HepG2 (cell line): ENCODE results near the gene NSMCE1. TPM values are rescaled to one million over a fixed set of nuclear protein-coding genes. Genes with fewer than 3 reads are reported as not detected.
A peak's percentile ranks its signal among the peaks of the same experiment; 100 is the strongest.

Experiments
- ATF7 ChIP-seq, 2 experiments: fragments of 450-650 bp in 1 of 2; sonication (generic) in 1 of 2; formaldehyde crosslinking in 1 of 2; IDR thresholded peaks; 2 replicates each; pipeline versions ENCODE4 v1.4.0 to v1.6.1; 2016 to 2020; ENCODE audit warnings: antibody characterized with exemption in 1 of 2, mild to moderate bottlenecking in 1 of 2, missing genetic modification reagents in 1 of 2
- DPF2 ChIP-seq: sonication (generic); formaldehyde crosslinking; IDR thresholded peaks from 2 replicates; pipeline ENCODE4 v1.4.0; 2020; ENCODE audit warnings: mild to moderate bottlenecking, low read depth, missing genetic modification reagents, borderline replicate concordance
- FOSL2 ChIP-seq: sonication (generic); formaldehyde crosslinking; IDR thresholded peaks from 2 replicates; pipeline ENCODE4 v1.4.0; 2020; ENCODE audit warnings: missing genetic modification reagents
- FOXA1 ChIP-seq, 2 experiments: fragments of 450-650 bp in 1 of 2; sonication (generic) in 1 of 2; formaldehyde crosslinking in 1 of 2; IDR thresholded peaks; 2 replicates each; pipeline versions ENCODE4 v1.4.0 to v1.6.1; 2016 to 2020; ENCODE audit warnings: missing genetic modification reagents in 1 of 2
- FOXK1 ChIP-seq: sonication (generic); formaldehyde crosslinking; IDR thresholded peaks from 2 replicates; pipeline ENCODE4 v1.4.0; 2020; ENCODE audit warnings: low read depth, missing genetic modification reagents, borderline replicate concordance
- GATAD2A ChIP-seq: IDR thresholded peaks from 2 replicates; pipeline ENCODE4 v1.6.1; 2016
- GTF3A ChIP-seq: sonication (generic); formaldehyde crosslinking; conservative IDR thresholded peaks from 2 replicates; pipeline ENCODE4 v1.4.0; 2020; ENCODE audit warnings: mild to moderate bottlenecking, missing genetic modification reagents
- HMG20A ChIP-seq: IDR thresholded peaks from 2 replicates; pipeline ENCODE4 v1.6.1; 2016; ENCODE audit warnings: borderline replicate concordance
- HNF4A ChIP-seq: sonication (generic); formaldehyde crosslinking; IDR thresholded peaks from 2 replicates; pipeline ENCODE4 v1.4.0; 2020; ENCODE audit warnings: missing genetic modification reagents
- JUNB ChIP-seq: sonication (generic); formaldehyde crosslinking; IDR thresholded peaks from 2 replicates; pipeline ENCODE4 v1.8.0; 2022; ENCODE audit warnings: missing genetic modification reagents, mild to moderate bottlenecking, borderline replicate concordance
- MXD4 ChIP-seq: IDR thresholded peaks from 2 replicates; pipeline ENCODE4 v1.6.1; 2016; ENCODE audit warnings: mild to moderate bottlenecking, missing biosample characterization, missing genetic modification reagents
- PITX1 ChIP-seq: sonication (generic); formaldehyde crosslinking; IDR thresholded peaks from 2 replicates; pipeline ENCODE4 v1.5.1; 2020; ENCODE audit warnings: mild to moderate bottlenecking, missing genetic modification reagents
- RARG ChIP-seq: sonication (generic); formaldehyde crosslinking; IDR thresholded peaks from 2 replicates; pipeline ENCODE4 v1.4.0; 2020; ENCODE audit warnings: low read depth, mild to moderate bottlenecking, missing genetic modification reagents
- RFXANK ChIP-seq: IDR thresholded peaks from 2 replicates; pipeline ENCODE4 v1.6.1; 2016
- SOX13 ChIP-seq, 3 experiments: fragments of 450-650 bp in 1 of 3; sonication (generic) in 1 of 3; formaldehyde crosslinking in 1 of 3; IDR thresholded peaks in 2 of 3; conservative IDR thresholded peaks in 1 of 3; 2 replicates each; pipeline versions ENCODE4 v1.5.0 to v1.6.1; 2016 to 2020; ENCODE audit warnings: antibody characterized with exemption in 1 of 3, mild to moderate bottlenecking in 1 of 3, missing compliant biosample characterization in 1 of 3, missing genetic modification reagents in 1 of 3, moderate library complexity in 1 of 3
- SOX6 ChIP-seq, 2 experiments: fragments of 450-650 bp in 1 of 2; sonication (generic) in 1 of 2; formaldehyde crosslinking in 1 of 2; IDR thresholded peaks; 2 replicates each; pipeline versions ENCODE4 v1.4.0 to v1.6.1; 2017 to 2020; ENCODE audit warnings: antibody characterized with exemption in 1 of 2, mild to moderate bottlenecking in 1 of 2, missing genetic modification reagents in 1 of 2
- TBX2 ChIP-seq: sonication (generic); formaldehyde crosslinking; IDR thresholded peaks from 2 replicates; pipeline ENCODE4 v1.5.0; 2020; ENCODE audit warnings: missing genetic modification reagents, mild to moderate bottlenecking, borderline replicate concordance
- TEAD3 ChIP-seq: optimal IDR thresholded peaks from 2 replicates; pipeline ENCODE3; 2016; ENCODE audit warnings: borderline replicate concordance
- THAP11 ChIP-seq: IDR thresholded peaks from 2 replicates; pipeline ENCODE4 v1.6.1; 2016; ENCODE audit warnings: missing biosample characterization, missing genetic modification reagents
- ZKSCAN1 ChIP-seq: fragments of 150-350 bp; IDR thresholded peaks from 2 replicates; pipeline ENCODE4 v1.6.1; 2014; ENCODE audit warnings: low read length
- polyA plus RNA-seq, 8 experiments: library from polyadenylated mRNA; depleted of rRNA in 3 of 8; stranded (reverse) in 7 of 8; unstranded in 1 of 8; fragments of >200 nt; fragmentation: Illumina TruSeq in 4 of 8; extraction: Trizol in 4 of 8; gene quantifications; 2 replicates each; pipeline versions ENCODE4 v1.2.1 to v1.2.3, GENCODE V29; 2011 to 2016; ENCODE audit warnings: low read depth in 4 of 8, missing spikeins in 1 of 8, mixed read lengths in 1 of 8; ENCODE audit not compliant: insufficient read depth in 1 of 8
- total RNA-seq, 5 experiments: library from RNA; depleted of rRNA; stranded (reverse); fragments of >200 nt; fragmentation: Illumina TruSeq; extraction: Trizol; gene quantifications; 2 replicates each; pipeline ENCODE4 v1.2.3, GENCODE V29; 2016; ENCODE audit warnings: low read depth in 1 of 5
- TF ChIP-seq, protein P1 (sequence below): sonication (generic); formaldehyde crosslinking; IDR thresholded peaks from 2 replicates; pipeline ENCODE4 v1.5.0; 2020; ENCODE audit warnings: mild to moderate bottlenecking, missing genetic modification reagents, borderline replicate concordance
- TF ChIP-seq, protein P2 (sequence below): IDR thresholded peaks from 2 replicates; pipeline ENCODE4 v1.4.0; 2020; ENCODE audit warnings: mild to moderate bottlenecking, missing genetic modification reagents
- TF ChIP-seq, protein P3 (sequence below): IDR thresholded peaks from 2 replicates; pipeline ENCODE4 v1.6.1; 2016; ENCODE audit warnings: mild to moderate bottlenecking

The NSMCE1 gene
- total and polyA plus RNA-seq, 2 of the 13 experiments (the other 11 are each of a cell fraction or from before 2014, with no cell fraction given): 42.7 to 52.9 TPM

DNA sequence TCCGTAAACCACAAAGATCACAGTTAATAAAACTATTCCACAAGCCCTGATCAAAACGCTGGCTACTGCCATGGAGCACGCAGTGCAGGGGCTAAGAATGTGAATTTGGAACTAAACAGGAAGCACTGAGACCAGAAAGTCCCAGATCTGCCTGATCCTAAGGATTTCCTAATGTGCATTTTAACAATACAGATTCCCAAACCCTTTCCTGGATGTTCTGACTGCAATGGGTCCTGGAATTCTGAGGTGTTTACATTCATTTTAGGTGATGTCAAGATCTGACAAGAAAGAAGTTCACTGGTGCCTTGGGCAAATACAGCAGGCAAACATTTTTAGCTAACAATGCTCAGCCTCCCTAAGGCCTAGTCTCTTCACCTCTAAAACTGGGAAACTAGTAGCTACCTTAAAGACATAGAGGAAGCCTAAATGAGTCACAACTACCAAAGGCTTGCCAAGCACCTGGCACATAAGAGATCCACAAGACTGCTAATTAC lies 10.3 kb downstream of the NSMCE1 start (continued):
- TF ChIP-seq PITX1 (CRISPR knock-in tag): no peak
- peak; percentile 91 for TF ChIP-seq TEAD3
- no peak for TF ChIP-seq JUNB (CRISPR knock-in tag)
- no peak for TF ChIP-seq ZKSCAN1
- peak; percentile 63; the same call in 1 of the 2 replicates for TF ChIP-seq FOXK1
- peak; percentile 52; the same call in 1 of the 2 replicates for TF ChIP-seq FOSL2 (CRISPR knock-in tag)
- TF ChIP-seq RFXANK (CRISPR knock-in tag): no peak
- TF ChIP-seq GTF3A (CRISPR knock-in tag): no peak
- TF ChIP-seq DPF2 (CRISPR knock-in tag): no peak
- TF ChIP-seq GATAD2A: peak; percentile 66; the same call in 1 of the 2 replicates
- TF ChIP-seq ATF7 (IDR thresholded peaks at IDR 0.05): peak; percentile 20; the same call in 1 of the 2 replicates
- no peak; the same call in 1 of the 2 replicates for TF ChIP-seq ATF7 (CRISPR knock-in tag; IDR thresholded peaks at IDR 0.05)
- TF ChIP-seq, protein P1, sequence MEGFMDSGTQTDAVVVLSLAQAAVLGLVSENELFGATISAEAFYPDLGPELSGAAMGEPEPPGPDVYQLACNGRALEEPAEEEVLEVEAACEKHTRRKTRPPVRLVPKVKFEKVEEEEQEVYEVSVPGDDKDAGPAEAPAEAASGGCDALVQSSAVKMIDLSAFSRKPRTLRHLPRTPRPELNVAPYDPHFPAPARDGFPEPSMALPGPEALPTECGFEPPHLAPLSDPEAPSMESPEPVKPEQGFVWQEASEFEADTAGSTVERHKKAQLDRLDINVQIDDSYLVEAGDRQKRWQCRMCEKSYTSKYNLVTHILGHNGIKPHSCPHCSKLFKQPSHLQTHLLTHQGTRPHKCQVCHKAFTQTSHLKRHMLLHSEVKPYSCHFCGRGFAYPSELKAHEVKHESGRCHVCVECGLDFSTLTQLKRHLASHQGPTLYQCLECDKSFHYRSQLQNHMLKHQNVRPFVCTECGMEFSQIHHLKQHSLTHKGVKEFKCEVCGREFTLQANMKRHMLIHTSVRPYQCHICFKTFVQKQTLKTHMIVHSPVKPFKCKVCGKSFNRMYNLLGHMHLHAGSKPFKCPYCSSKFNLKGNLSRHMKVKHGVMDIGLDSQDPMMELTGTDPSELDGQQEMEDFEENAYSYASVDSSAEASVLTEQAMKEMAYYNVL: no peak
- TF ChIP-seq SOX6 (IDR thresholded peaks at IDR 0.05): no peak
- TF ChIP-seq SOX6 (CRISPR knock-in tag; IDR thresholded peaks at IDR 0.05): peak; percentile 51; the same call in 1 of the 2 replicates
- TF ChIP-seq RARG: no peak
- TF ChIP-seq, protein P2, sequence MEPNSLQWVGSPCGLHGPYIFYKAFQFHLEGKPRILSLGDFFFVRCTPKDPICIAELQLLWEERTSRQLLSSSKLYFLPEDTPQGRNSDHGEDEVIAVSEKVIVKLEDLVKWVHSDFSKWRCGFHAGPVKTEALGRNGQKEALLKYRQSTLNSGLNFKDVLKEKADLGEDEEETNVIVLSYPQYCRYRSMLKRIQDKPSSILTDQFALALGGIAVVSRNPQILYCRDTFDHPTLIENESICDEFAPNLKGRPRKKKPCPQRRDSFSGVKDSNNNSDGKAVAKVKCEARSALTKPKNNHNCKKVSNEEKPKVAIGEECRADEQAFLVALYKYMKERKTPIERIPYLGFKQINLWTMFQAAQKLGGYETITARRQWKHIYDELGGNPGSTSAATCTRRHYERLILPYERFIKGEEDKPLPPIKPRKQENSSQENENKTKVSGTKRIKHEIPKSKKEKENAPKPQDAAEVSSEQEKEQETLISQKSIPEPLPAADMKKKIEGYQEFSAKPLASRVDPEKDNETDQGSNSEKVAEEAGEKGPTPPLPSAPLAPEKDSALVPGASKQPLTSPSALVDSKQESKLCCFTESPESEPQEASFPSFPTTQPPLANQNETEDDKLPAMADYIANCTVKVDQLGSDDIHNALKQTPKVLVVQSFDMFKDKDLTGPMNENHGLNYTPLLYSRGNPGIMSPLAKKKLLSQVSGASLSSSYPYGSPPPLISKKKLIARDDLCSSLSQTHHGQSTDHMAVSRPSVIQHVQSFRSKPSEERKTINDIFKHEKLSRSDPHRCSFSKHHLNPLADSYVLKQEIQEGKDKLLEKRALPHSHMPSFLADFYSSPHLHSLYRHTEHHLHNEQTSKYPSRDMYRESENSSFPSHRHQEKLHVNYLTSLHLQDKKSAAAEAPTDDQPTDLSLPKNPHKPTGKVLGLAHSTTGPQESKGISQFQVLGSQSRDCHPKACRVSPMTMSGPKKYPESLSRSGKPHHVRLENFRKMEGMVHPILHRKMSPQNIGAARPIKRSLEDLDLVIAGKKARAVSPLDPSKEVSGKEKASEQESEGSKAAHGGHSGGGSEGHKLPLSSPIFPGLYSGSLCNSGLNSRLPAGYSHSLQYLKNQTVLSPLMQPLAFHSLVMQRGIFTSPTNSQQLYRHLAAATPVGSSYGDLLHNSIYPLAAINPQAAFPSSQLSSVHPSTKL (CRISPR knock-in tag): peak; percentile 80
- TF ChIP-seq FOXA1 (IDR thresholded peaks at IDR 0.05): no peak
- peak; percentile 91 for TF ChIP-seq FOXA1 (CRISPR knock-in tag; IDR thresholded peaks at IDR 0.05)
- TF ChIP-seq HMG20A: peak; percentile 65; the same call in 1 of the 2 replicates
- 0 out of 2 replicates have a peak, but pooled peaks have one; percentile 20 for TF ChIP-seq THAP11
- peak; percentile 24; the same call in 1 of the 2 replicates for TF ChIP-seq TBX2 (CRISPR knock-in tag)
- no peak for TF ChIP-seq HNF4A
- TF ChIP-seq, protein P3, sequence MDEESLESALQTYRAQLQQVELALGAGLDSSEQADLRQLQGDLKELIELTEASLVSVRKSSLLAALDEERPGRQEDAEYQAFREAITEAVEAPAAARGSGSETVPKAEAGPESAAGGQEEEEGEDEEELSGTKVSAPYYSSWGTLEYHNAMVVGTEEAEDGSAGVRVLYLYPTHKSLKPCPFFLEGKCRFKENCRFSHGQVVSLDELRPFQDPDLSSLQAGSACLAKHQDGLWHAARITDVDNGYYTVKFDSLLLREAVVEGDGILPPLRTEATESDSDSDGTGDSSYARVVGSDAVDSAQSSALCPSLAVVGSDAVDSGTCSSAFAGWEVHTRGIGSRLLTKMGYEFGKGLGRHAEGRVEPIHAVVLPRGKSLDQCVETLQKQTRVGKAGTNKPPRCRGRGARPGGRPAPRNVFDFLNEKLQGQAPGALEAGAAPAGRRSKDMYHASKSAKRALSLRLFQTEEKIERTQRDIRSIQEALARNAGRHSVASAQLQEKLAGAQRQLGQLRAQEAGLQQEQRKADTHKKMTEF: peak; percentile 47; the same call in 1 of the 2 replicates
- TF ChIP-seq MXD4: 0 out of 2 replicates have a peak, but pooled peaks have one; percentile 30
- no peak for TF ChIP-seq SOX13 (IDR thresholded peaks at IDR 0.05)
- peak in 1 of 2 experiments; percentile 81; a peak in 1 of 4 replicates for TF ChIP-seq SOX13 (CRISPR knock-in tag; conservative IDR thresholded peaks at IDR 0.05 in 1 of 2, IDR thresholded peaks at IDR 0.05 in 1 of 2)
